Ishikawa (cell line): ENCODE measurements around the gene MYO3A.

Experiments used
- CEBPB ChIP-seq: IDR thresholded peaks from 2 replicates; pipeline ENCODE4 v1.6.1; 2012
- CREB1 ChIP-seq: IDR thresholded peaks from 2 replicates; pipeline ENCODE4 v1.6.1; 2012; ENCODE audit warnings: low read depth
- EGR1 ChIP-seq: IDR thresholded peaks from 2 replicates; pipeline ENCODE4 v1.6.1; 2012
- EP300 ChIP-seq: IDR thresholded peaks from 2 replicates; pipeline ENCODE4 v1.6.1; 2012; ENCODE audit warnings: borderline replicate concordance
- FOXM1 ChIP-seq: IDR thresholded peaks from 2 replicates; pipeline ENCODE4 v1.6.1; 2012; ENCODE audit warnings: low read depth, borderline replicate concordance
- MAX ChIP-seq: IDR thresholded peaks from 2 replicates; pipeline ENCODE4 v1.6.1; 2012
- NFIC ChIP-seq: IDR thresholded peaks from 2 replicates; pipeline ENCODE4 v1.6.1; 2012
- RAD21 ChIP-seq: IDR thresholded peaks from 2 replicates; pipeline ENCODE4 v1.6.1; 2012; ENCODE audit warnings: low read depth
- REST ChIP-seq: IDR thresholded peaks from 2 replicates; pipeline ENCODE4 v1.6.1; 2012; ENCODE audit warnings: low read depth, mild to moderate bottlenecking
- TAF1 ChIP-seq: IDR thresholded peaks from 2 replicates; pipeline ENCODE4 v1.6.1; 2012; ENCODE audit warnings: low read depth, mild to moderate bottlenecking
- TCF12 ChIP-seq: IDR thresholded peaks from 2 replicates; pipeline ENCODE4 v1.6.1; 2012; ENCODE audit warnings: low read depth
- TEAD4 ChIP-seq: IDR thresholded peaks from 2 replicates; pipeline ENCODE4 v1.6.1; 2012
- USF1 ChIP-seq: IDR thresholded peaks from 2 replicates; pipeline ENCODE4 v1.6.1; 2012
- YY1 ChIP-seq: IDR thresholded peaks from 2 replicates; pipeline ENCODE4 v1.6.1; 2012; ENCODE audit warnings: low read depth
- ZBTB7A ChIP-seq: IDR thresholded peaks from 2 replicates; pipeline ENCODE4 v1.6.1; 2012; ENCODE audit warnings: low read depth

The MYO3A gene

GRCh38 chr10:26090762-26091161 lies 156.7 kb downstream of the MYO3A start:
- no peak for TF ChIP-seq FOXM1
- TF ChIP-seq CREB1: no peak
- no peak for TF ChIP-seq MAX
- TF ChIP-seq CEBPB: no peak
- no peak for TF ChIP-seq USF1
- TF ChIP-seq TAF1: no peak
- no peak for TF ChIP-seq RAD21
- no peak for TF ChIP-seq TEAD4
- no peak for TF ChIP-seq ZBTB7A
- TF ChIP-seq TCF12: no peak
- TF ChIP-seq EGR1: no peak

GRCh38 chr10:26093229-26093628 lies 159.2 kb downstream of the MYO3A start:
- TF ChIP-seq ZBTB7A (no peak), CEBPB (no peak), TAF1 (no peak), NFIC (no peak), RAD21 (no peak), EP300 (no peak), TEAD4 (no peak), USF1 (no peak), CREB1 (no peak), YY1 (no peak), FOXM1 (no peak), MAX (no peak), EGR1 (no peak)

GRCh38 chr10:26095781-26096180 lies 161.8 kb downstream of the MYO3A start:
- TF ChIP-seq TAF1 (no peak), FOXM1 (no peak), ZBTB7A (no peak), CEBPB (no peak), EGR1 (no peak), TCF12 (no peak), CREB1 (no peak), RAD21 (no peak), EP300 (no peak), TEAD4 (no peak), REST (no peak), YY1 (no peak), NFIC (no peak), MAX (no peak), USF1 (no peak)

GRCh38 chr10:26112532-26112931 lies 178.5 kb downstream of the MYO3A start:
- no peak for TF ChIP-seq EP300
- no peak for TF ChIP-seq TCF12
- no peak for TF ChIP-seq TAF1

GRCh38 chr10:26138613-26139012 lies 204.6 kb downstream of the MYO3A start:
- TF ChIP-seq YY1 (no peak), USF1 (no peak), ZBTB7A (no peak), TEAD4 (no peak), EGR1 (no peak), EP300 (no peak), FOXM1 (no peak), TAF1 (no peak), TCF12 (no peak), RAD21 (no peak), CREB1 (no peak)

GRCh38 chr10:26156019-26156418 lies 222.0 kb downstream of the MYO3A start:
- no peak for TF ChIP-seq FOXM1
- no peak for TF ChIP-seq TEAD4
- TF ChIP-seq MAX: no peak
- no peak for TF ChIP-seq NFIC
- no peak for TF ChIP-seq CEBPB

GRCh38 chr10:26157734-26158133 lies 223.7 kb downstream of the MYO3A start:
- TF ChIP-seq TCF12: no peak
- no peak for TF ChIP-seq EGR1
- no peak for TF ChIP-seq ZBTB7A
- no peak for TF ChIP-seq TAF1
- no peak for TF ChIP-seq YY1
- no peak for TF ChIP-seq USF1
- no peak for TF ChIP-seq REST
- no peak for TF ChIP-seq EP300
- TF ChIP-seq MAX: no peak
- no peak for TF ChIP-seq NFIC
- TF ChIP-seq CEBPB: no peak
- no peak for TF ChIP-seq FOXM1
- no peak for TF ChIP-seq TEAD4
- no peak for TF ChIP-seq RAD21
- TF ChIP-seq CREB1: no peak
